ENCODE results near the gene THOC6.

- TF ChIP-seq, protein P1, sequence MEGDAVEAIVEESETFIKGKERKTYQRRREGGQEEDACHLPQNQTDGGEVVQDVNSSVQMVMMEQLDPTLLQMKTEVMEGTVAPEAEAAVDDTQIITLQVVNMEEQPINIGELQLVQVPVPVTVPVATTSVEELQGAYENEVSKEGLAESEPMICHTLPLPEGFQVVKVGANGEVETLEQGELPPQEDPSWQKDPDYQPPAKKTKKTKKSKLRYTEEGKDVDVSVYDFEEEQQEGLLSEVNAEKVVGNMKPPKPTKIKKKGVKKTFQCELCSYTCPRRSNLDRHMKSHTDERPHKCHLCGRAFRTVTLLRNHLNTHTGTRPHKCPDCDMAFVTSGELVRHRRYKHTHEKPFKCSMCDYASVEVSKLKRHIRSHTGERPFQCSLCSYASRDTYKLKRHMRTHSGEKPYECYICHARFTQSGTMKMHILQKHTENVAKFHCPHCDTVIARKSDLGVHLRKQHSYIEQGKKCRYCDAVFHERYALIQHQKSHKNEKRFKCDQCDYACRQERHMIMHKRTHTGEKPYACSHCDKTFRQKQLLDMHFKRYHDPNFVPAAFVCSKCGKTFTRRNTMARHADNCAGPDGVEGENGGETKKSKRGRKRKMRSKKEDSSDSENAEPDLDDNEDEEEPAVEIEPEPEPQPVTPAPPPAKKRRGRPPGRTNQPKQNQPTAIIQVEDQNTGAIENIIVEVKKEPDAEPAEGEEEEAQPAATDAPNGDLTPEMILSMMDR (conservative IDR thresholded peaks at IDR 0.05; ENCODE audit: low read length) = no peak
- TF ChIP-seq EZH2phosphoT487 (IDR thresholded peaks at IDR 0.05; ENCODE audit: borderline replicate concordance, low read depth, low read length) = no peak
Measured at GRCh38 chr16:3063625-3064386, 40.0 kb downstream of the THOC6 start.

Data from OCI-LY7 (cell line).